T-helper 1 cell (primary cell): ENCODE data around the gene B4GALT1.

Experiments
- DNase-seq, 5 donors: peaks; one replicate each; pipeline ENCODE4 v3.0.0-alpha.2; 2012 to 2020

B4GALT1 gene

DNA sequence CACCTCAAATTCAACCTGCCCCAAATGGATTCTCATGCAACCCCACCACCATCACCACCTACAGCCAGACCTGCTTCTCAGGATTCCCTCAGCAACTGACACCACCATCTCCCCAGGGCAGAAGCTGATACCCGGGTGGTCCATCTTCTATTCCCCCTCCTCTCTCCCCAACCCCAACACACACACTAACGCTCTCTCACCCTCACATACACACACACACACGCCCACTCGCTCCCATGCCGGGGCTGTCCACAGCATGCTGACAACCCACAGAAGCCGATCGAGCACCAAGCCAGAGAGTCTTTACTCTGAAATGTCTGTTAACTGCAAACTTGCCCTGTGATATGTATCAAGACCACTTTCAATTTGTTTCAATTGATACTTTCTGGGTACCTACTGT is 28.4 kb downstream of the B4GALT1 start:
- no peak for DNase-seq

DNA sequence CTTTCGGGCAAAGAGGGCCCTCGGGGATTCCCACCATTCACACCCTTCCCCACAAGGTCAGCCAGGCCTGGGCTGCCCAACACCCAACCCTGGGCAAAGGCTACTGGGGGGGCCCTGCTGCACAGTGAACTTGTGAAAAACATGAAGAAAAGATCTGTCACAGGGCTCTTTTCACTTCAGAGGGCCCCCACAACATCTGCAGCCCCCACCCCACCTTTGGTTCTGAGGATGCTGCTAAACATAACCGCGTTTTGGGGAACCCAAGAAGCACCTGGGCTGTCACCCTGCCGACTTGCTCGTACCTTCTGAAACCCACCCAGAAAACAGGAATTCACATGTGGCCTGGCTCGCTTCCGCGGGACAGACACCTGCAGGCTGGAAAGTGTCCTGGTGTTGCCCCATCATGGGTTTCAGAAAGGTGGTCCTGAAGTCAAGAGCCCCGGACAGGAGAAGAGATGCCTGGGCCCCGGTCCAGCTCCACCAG is 29.3 kb downstream of the B4GALT1 start:
- no peak for DNase-seq

DNA sequence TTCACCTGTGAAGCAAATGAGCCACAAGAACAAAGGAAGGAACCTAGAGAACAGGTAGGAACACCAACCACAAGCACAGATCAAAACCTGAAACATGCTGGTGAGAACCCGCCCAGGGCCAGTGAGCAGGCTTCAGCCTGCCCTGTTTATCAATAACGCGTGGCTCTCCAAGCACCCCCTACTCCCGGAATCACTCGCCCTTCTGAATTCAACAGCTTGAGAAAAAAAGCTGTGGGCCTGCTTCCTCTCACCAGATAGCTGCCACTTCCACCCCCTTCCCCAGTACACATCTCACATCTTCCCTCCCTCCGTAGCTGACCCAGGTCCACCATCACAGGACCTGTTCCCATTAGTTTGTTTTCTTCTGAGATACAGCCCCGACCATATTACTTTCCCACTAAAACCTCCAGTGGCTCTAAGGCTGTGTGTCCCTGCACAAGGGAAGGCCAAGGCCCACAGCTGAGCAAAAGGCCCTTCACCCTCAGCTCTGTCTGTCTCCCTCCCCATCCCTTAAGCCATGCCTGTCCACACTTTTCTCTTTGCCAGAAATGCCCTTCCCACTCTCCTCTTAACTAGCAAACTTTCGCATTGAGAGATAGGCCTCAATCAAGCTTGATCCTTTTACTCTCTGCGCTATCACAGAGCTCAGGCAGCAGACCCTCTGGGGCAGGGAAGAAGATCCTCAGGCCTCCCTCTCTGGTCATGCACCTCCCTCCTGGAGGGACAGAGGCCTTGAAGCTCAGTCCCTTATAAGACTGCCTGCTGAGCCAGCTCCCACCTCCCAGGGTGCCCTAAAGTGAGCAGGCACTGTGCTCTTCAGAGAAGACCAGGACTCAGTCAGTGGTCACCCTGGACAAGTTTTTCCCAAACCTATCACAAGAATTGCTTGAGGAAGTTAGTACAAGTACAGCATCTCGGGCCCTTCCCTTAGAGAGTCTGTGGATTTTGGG is 30.1 kb downstream of the B4GALT1 start:
- DNase-seq: no peak

- no peak for DNase-seq
Observed at GRCh38 chr9:33135470-33135958, 31.6 kb downstream of the B4GALT1 start.

GRCh38 chr9:33135031-33135461 is 32.1 kb downstream of the B4GALT1 start:
- DNase-seq: no peak

DNA sequence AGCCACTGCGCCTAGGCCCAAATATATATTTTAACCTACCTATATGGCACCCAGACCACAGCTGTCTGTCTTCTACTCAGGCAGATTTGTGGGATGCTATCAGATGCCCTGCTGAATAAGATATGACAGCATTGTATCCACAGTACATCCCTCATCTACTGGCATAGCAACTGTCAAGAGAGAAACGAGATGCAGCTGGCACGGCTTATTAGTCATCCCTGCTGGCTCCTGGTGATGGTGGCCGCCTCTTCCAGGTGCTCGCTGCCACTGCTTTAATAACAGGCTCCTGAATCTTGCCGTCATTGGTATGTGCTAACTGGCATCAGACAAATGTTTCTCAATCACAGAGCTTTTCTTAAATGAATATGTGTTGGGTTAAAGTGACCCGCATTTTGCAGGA is 34.0 kb downstream of the B4GALT1 start:
- DNase-seq: no peak

DNA sequence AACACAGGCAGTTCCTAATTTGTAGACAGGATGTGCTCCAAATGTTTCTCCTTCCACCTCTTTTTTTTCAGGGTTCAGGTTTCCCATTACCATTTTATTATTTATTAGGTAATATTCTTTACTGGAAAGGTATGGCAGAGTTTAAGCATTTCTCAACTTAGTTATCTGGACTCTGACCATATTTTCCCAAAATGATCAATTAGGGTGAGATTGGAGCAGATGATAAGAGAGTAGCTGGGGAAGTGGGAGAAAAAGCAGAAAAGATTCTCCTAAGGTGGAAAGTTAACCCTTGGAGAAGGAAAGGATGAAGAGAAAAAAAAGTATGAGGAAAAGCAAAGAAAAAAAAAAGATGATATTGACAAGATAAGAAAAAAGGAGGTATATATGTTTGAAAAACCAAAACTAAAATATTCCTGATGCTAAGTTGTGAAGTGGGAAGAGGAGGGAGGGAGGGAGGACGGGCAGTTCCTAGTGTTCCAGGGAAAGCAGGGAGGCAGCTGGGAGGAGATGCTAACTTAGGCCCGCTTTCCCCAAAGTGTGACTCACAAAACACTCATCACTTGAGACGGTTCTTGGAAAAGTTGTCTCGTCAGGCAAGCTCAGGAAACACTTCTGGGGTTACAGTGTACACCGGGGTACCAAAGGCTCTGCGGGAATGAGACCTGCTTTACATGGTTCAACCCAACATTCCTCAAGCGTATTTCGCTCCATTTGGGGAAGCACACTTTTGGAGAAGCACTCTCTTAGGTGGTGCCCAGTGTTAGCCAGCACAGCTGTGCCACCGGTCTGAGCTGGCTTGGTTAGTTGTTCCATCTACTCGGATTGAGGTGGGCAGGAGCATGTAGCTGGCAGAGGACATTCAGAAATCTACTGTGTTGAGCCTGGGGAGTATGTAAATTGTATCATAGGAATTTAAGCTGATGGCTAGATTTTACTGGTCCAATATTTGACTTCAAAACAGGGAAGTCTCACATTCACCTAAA is 35.1 kb downstream of the B4GALT1 start:
- DNase-seq: no peak

GRCh38 chr9:33130961-33131789 is 36.0 kb downstream of the B4GALT1 start:
- DNase-seq: no peak

DNA sequence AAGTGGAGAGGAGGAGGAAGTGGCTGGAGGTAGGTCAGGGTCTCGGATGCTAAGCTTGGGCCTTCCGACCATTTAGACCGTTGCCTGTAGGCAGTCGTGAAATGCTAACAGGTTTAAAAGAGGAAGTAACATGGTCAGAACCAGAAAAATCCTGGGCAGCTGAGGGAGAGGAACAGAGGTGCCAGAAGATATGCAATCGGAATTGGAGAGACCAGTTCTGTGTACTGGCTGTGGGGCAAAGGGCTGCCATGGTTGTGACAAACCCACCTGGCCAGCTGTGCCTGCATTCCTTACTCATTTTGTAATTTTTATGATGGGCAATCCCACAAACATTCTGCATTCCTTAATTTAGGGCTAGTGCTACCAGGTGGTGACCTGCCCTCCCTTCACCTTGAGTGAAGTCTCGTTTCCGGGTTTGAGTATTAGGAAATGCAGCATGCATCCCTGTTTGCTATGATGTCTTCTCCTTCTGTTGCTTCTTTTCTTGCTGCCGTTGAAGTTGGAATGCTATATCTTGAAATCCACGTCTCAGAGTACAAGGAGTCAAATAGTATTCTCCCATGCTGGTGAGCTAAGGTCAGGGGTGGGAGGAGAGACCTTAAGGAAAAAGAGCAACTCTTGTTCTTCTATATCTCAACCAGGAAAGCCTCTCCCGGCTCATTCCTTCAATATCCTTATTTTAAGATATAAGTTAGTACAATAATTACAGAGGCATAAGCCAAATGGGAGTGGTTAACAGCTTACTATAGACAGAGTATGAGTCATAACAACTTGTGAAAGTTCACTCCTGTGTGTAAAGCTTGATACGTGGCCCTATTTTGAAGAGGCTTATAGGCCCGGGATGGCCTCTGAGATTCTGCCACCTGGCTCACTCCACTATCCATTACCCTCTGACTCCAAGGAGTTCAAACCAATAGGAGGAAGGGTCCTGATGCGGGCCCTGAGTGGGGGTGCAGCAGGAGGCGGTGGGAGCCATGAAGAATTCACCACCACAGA is 37.0 kb downstream of the B4GALT1 start:
- DNase-seq: peak in 1 of 5 donors; percentile 44

- DNase-seq: no peak
Observed at GRCh38 chr9:33129251-33129885, 37.8 kb downstream of the B4GALT1 start.

GRCh38 chr9:33128570-33128969 is 38.6 kb downstream of the B4GALT1 start:
- DNase-seq: no peak

GRCh38 chr9:33127881-33128280 is 39.3 kb downstream of the B4GALT1 start:
- DNase-seq: no peak

- DNase-seq: no peak
Observed at GRCh38 chr9:33125871-33126823, 41.0 kb downstream of the B4GALT1 start.

DNA sequence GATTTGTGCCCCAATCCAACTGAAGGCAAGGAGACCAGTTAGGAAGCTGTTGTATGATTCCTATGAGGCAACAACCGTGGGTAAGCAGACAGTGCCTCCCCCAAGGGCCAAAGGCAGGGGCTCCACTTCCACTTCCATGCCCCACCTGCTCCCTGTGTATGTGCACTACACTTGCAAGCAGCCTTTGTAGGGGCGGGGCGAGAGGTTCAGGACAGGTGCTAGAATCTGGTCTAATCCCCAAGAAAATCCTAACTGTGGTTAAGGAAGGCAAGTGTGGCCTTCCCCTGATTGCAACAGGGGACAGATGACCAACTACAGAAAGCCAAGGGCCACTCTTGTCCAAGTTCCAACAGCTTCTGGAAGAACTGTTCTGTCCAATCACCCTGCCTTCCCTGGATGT is 41.7 kb downstream of the B4GALT1 start:
- DNase-seq: no peak

DNA sequence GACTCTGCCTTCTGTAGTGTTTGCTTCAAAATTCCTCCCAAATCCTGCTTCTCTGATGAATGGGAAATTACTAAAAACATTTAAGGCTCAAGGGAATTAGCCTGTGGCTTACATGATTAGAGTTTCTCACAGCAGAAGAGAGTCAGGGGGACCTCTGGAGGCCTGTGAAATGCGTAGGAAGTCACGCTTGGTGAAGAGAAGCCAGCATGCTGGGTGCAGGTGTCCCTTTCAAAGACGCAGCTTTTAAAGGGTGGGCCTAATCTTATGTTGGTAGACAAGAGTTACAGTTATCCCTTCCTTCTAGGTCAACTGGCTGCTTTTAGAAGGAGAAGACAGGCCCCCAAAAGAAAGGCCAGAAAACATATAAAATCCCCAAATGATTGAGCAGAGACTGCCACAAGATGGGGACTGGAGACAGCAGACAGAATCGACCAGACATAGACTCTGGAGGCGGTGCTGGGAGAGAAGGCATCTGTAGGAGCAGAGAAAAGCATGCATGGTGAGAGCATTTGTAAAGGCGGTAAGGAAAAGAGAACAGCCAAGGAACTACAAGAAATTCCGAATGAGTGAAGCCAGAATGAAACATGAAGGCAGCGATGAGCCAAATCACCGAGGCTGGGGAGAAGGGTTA is 42.3 kb downstream of the B4GALT1 start:
- DNase-seq: no peak

DNA sequence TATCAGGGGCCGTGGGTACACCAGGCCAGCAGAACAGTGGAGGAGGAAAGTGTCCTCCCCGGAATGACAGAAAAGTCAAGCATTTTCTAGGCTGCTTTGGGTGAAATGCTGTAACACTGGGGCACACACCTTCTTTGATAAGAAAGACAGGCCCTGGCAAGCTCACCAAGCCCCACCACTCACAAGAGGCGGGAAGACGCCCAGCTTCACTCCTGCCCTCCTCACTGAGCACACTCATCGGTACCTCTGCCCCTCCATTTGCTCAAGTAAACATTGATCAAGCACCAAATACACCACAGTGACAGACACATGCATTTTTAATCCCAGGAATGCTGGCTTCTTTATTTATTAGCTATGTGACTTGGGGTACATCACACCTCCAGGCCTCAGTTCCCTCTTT is 43.1 kb downstream of the B4GALT1 start:
- DNase-seq: no peak

DNA sequence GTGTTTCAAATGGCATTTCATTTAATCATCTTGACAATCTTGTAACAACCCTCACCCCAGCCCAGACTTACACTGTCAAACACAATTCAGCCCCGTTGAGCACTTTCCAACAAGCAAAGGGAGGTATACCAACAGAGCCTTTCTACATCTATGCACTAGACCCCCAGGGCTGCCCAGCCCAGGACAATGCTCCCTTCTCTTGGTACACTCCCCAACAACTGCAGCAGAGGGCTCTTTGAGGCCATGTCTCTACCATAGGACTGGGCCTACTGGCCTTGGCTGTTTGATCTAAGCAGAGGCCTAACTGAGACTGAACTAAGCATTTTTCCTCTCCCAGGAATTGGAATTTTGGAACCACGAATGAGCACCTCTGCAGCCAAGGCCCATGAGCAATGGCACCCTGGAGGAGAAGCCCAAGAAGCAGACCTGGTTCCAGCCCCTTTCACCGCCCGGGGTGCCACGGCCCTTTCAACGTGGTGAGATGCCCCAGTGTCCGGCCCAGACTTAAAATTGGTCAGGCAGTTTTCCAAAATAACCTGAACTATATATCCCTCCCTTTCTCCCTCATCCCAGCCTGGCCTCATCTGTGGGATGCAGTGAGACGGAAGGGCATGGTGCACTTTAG is 43.6 kb downstream of the B4GALT1 start:
- no peak for DNase-seq

DNA sequence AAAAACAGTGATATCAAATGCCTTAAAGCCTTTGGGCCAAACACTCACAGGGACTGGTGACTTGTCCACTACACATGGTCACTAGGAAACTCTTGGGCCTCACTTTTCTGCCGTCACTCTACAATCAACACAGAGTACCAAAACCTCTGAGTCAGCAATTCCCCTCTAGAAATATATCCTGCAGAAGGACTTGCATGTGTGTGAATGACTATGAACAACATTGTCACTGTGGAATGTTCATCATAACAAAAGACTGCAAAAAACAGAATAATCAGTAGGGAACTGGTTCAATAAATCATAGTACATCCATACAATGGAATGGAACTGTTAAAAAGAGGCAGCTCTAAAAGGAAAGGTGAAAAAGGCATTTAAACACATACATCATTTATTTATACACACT is 46.5 kb downstream of the B4GALT1 start:
- no peak for DNase-seq
